Mucosa of descending colon (tissue), 3 donors: Measurements from ENCODE around the gene LAT. TPM values are rescaled to one million over a fixed set of nuclear protein-coding genes. Genes with fewer than 3 reads are reported as not detected.
"Not testable (repeated sequence)": the region's sequence is repeated elsewhere in the genome, so short reads cannot be mapped to it uniquely, and the experiment has no call there.

ENCODE experiments used
- ATAC-seq: fragments of 200-7000 bp; cut with Tn5 transposase; one replicate; pipeline ENCODE4 v1.9.1; 2020; ENCODE audit warnings: mild to moderate bottlenecking, moderate library complexity
- DNase-seq, 3 donors: peaks; one replicate each; pipeline ENCODE4 v3.0.0-alpha.2; 2020
- H3K36me3 ChIP-seq: fragments of 200-600 bp; one replicate; pipeline ENCODE4 v1.8.0; 2021; ENCODE audit warnings: low read depth, mild to moderate bottlenecking
- H3K4me1 ChIP-seq: fragments of 200-600 bp; one replicate; pipeline ENCODE4 v1.8.0; 2021; ENCODE audit warnings: low read depth, mild to moderate bottlenecking
- H3K4me3 ChIP-seq: fragments of 200-600 bp; one replicate; pipeline ENCODE4 v1.8.0; 2021; ENCODE audit warnings: mild to moderate bottlenecking
- H3K9me3 ChIP-seq: fragments of 200-600 bp; one replicate; pipeline ENCODE4 v1.8.0; 2021; ENCODE audit warnings: mild to moderate bottlenecking
- CTCF ChIP-seq: fragments of 200-600 bp; IDR thresholded peaks from one replicate; pipeline ENCODE4 v1.8.0; 2022; ENCODE audit warnings: antibody characterized with exemption, mild to moderate bottlenecking
- intact Hi-C, 2 donors: fragments of 100-400 bp; cut with DNase I in 1 of 2; cut with micrococcal nuclease in 1 of 2; formaldehyde crosslinking; loops; one replicate each; pipeline versions ENCODE4 v1.11.0 to v1.11.1; 2022; cut with DNase I, micrococcal nuclease
- total RNA-seq, 3 donors: library from RNA; stranded (reverse); fragmentation: NEBNext Ultra II Directional in 2 of 3; extraction: Animal tissue kit (Norgen Biotek cat#: 25700) in 2 of 3; gene quantifications; one replicate each; pipeline versions ENCODE4 v1.2.1 to v1.2.4, GENCODE V29; 2021 to 2023
- donor health status: DM: no; HTN: no; CAD: no; lungs with moderate emphysema.
- donor health status: DM: no; HTN: no; CAD: no.
- donor health status: DM: no; HTN: yes; CAD: no.

Gene LAT
- total RNA-seq, 3 donors from 2014 or later, result 8.5 to 13.0 (median 11.6) TPM

GRCh38 chr16:28937222-28937876 lies 47.5 kb upstream of the LAT start:
- Histone ChIP-seq H3K4me1 (peaks cover 5% of the 10 kb centered on the region), H3K4me3 (no peak overlapping the region), H3K9me3 (no peaks in the 10 kb centered on the region), H3K36me3 (no peaks in the 10 kb centered on the region)
- intact Hi-C loops, result no loop called here
- TF ChIP-seq CTCF, result no peak
- DNase-seq (no peak), ATAC-seq (no peak)

- intact Hi-C loops, result no loop called here
- H3K36me3 ChIP-seq, result no peaks in the 10 kb centered on the region
- no peak for TF ChIP-seq CTCF
- H3K9me3 ChIP-seq, result no peaks in the 10 kb centered on the region
- H3K4me1 ChIP-seq, result peaks cover 5% of the 10 kb centered on the region
- no peak for DNase-seq
- no peak overlapping the region for H3K4me3 ChIP-seq
- no peak for ATAC-seq
Observed at GRCh38 chr16:28938721-28939120, 46.1 kb upstream of the LAT start.

GRCh38 chr16:28939825-28940224 lies 45.0 kb upstream of the LAT start:
- peaks cover 11% of the 10 kb centered on the region for H3K4me1 ChIP-seq
- DNase-seq, H3K36me3 ChIP-seq, H3K9me3 ChIP-seq, H3K4me3 ChIP-seq, intact Hi-C loops, ATAC-seq: not testable (repeated sequence)

- intact Hi-C loops, result no loop called here
- no peak for DNase-seq
- no peak overlapping the region for H3K4me3 ChIP-seq
- TF ChIP-seq CTCF, result no peak
- H3K9me3 ChIP-seq, result no peaks in the 10 kb centered on the region
- H3K36me3 ChIP-seq, result no peaks in the 10 kb centered on the region
- no peak for ATAC-seq
- H3K4me1 ChIP-seq, result peaks cover 17% of the 10 kb centered on the region
Observed at GRCh38 chr16:28943281-28943680, 41.6 kb upstream of the LAT start.

GRCh38 chr16:28946681-28947080 lies 38.2 kb upstream of the LAT start:
- H3K9me3 ChIP-seq, result no peaks in the 10 kb centered on the region
- peaks cover 5% of the 10 kb centered on the region for H3K36me3 ChIP-seq
- ATAC-seq, result no peak
- intact Hi-C loops, result no loop called here
- H3K4me1 ChIP-seq, result peaks cover 25% of the 10 kb centered on the region
- DNase-seq, result no peak
- no peak for TF ChIP-seq CTCF
- H3K4me3 ChIP-seq, result no peak overlapping the region

GRCh38 chr16:28950648-28951409 lies 34.0 kb upstream of the LAT start, which contains the start of gene NFATC2IP:
Gene NFATC2IP, plus strand, starts transcription at chr16:28950937. Its CDS starts 75 bp downstream, at chr16:28951012.
- TF ChIP-seq CTCF, result peak; percentile 22
- DNase-seq, result peak; percentile 99 to 100 (median 100)
- ATAC-seq, result peak; percentile 96
- intact Hi-C loops, result no loop called here
- Histone ChIP-seq H3K9me3 (no peaks in the 10 kb centered on the region), H3K4me3 (peak within 1 kb of the TSS; percentile 85), H3K36me3 (peaks cover 5% of the 10 kb centered on the region), H3K4me1 (peaks cover 15% of the 10 kb centered on the region)
